ENCODE data around the gene HPSE2.

Gene HPSE2

DNA sequence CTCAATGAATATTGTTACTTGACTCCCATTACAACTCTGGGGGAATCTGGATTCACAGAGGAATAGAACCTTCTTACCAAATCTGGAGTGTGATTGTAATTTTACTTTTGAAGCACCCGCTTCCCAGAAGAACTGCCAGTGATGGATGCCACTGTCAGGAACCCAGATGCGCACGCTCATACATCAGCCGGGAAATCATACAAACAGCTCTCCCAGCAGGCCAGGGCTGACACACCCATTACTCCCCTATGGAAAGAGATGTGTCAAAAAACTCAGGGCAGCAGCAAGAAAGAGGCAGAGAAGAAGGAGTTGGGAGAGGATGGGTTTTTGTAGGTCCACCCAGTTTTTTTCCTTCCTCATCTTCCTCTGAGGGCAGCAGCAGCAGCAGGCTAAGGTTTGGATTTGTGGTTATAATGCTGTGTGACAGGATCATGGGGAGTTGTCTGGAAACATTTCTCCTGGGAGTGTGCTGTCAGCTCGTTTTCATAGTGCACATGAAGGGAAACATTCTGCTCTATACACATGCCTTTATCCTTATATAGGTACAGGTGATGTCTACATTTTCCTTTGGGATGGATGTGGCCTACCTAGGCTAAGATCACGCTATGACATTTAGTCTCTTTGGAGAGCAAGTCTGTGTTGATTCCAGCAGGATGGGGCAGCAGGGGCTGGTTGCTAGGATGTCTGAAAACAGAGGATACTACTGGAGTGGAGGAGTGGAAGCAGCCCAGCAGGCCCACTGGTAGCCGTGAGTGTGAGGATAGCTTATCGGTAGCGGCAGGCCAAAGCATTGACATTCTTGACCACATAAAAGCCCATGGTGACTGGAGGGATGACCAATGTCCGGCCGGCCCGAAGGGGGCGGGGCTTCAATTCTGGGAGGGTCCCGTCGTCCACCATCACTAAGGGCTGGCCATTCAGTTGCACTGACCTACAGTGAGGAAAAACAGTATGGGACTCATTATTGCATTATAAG lies 776.6 kb downstream of the HPSE2 start:
- no peaks in the 10 kb centered on the region for H3K79me1 ChIP-seq (ENCODE audit: low read length)
- H3K79me2 ChIP-seq (ENCODE audit: control insufficient read depth, insufficient read depth, low read length), result no peaks in the 10 kb centered on the region
- H3K56ac ChIP-seq (ENCODE audit: low read length), result no peak overlapping the region
- DNase-seq, result no peak
- no peak overlapping the region for H2BK15ac ChIP-seq (replicated peaks; ENCODE audit: low read depth)
- no peak overlapping the region for H3K4ac ChIP-seq (ENCODE audit: low read depth, low read length)
- no peak overlapping the region for H3K4me3 ChIP-seq (ENCODE audit: low read length)
- no peak overlapping the region for H2BK120ac ChIP-seq (ENCODE audit: low read depth, low read length)
- H2AK5ac ChIP-seq (ENCODE audit: low read length), result no peak overlapping the region
- no peak overlapping the region for H3K27ac ChIP-seq (ENCODE audit: low read depth, low read length)
- no peaks in the 10 kb centered on the region for H3K36me3 ChIP-seq (ENCODE audit: control insufficient read depth, insufficient read depth, low read length)
- H3K9ac ChIP-seq (ENCODE audit: low read length), result no peak overlapping the region
- no CpG with 5 or more reads among the region's 15 CpGs for WGBS (ENCODE audit: extremely low coverage, insufficient coverage, low lambda C conversion rate)
- H3K4me2 ChIP-seq (ENCODE audit: low read length), result no peak overlapping the region
- no peak overlapping the region for H3K23ac ChIP-seq (ENCODE audit: low read length)
- H2BK5ac ChIP-seq (ENCODE audit: low read length), result no peak overlapping the region
- H3K18ac ChIP-seq (ENCODE audit: low read length), result no peak overlapping the region
- no peaks in the 10 kb centered on the region for H3K4me1 ChIP-seq (ENCODE audit: control insufficient read depth, low read depth, low read length)
- H4K5ac ChIP-seq (ENCODE audit: low read length), result no peak overlapping the region
- H4K8ac ChIP-seq (ENCODE audit: low read depth, low read length), result no peak overlapping the region
- no peaks in the 10 kb centered on the region for H3K27me3 ChIP-seq (ENCODE audit: insufficient read depth, low read length, poor library complexity)

DNA sequence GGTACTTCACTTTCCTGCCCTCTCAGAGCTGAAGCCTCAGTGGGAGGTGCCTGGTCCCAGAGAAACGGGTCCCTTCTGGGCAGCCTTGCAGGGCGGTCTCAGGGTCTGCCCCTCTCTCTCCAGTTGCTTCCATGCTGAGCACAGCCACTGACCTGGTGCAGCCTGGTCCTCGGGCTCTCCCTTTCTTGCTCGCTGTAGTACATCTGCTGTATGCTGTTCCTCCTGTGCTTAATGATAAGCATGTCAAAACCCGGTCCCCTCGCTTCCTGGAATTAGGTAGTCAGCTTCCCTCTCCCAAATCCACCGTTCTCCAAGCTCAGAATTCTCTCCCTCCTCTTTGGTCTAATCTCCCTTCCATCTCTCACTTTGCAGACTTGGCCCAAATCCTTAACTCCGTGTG lies 777.9 kb downstream of the HPSE2 start:
- Histone ChIP-seq H3K4ac (ENCODE audit: low read depth, low read length) (no peak overlapping the region), H2BK120ac (ENCODE audit: low read depth, low read length) (no peak overlapping the region), H3K56ac (ENCODE audit: low read length) (no peak overlapping the region), H3K4me1 (ENCODE audit: control insufficient read depth, low read depth, low read length) (no peaks in the 10 kb centered on the region), H3K9ac (ENCODE audit: low read length) (no peak overlapping the region), H3K18ac (ENCODE audit: low read length) (no peak overlapping the region), H2BK15ac (replicated peaks; ENCODE audit: low read depth) (no peak overlapping the region), H4K8ac (ENCODE audit: low read depth, low read length) (no peak overlapping the region), H3K27me3 (ENCODE audit: insufficient read depth, low read length, poor library complexity) (no peaks in the 10 kb centered on the region), H3K79me1 (ENCODE audit: low read length) (no peaks in the 10 kb centered on the region), H3K23ac (ENCODE audit: low read length) (no peak overlapping the region), H2AK5ac (ENCODE audit: low read length) (no peak overlapping the region), H4K5ac (ENCODE audit: low read length) (no peak overlapping the region), H3K4me3 (ENCODE audit: low read length) (no peak overlapping the region), H2BK5ac (ENCODE audit: low read length) (no peak overlapping the region), H3K27ac (ENCODE audit: low read depth, low read length) (no peak overlapping the region), H3K79me2 (ENCODE audit: control insufficient read depth, insufficient read depth, low read length) (no peaks in the 10 kb centered on the region), H3K4me2 (ENCODE audit: low read length) (no peak overlapping the region), H3K36me3 (ENCODE audit: control insufficient read depth, insufficient read depth, low read length) (no peaks in the 10 kb centered on the region)
- WGBS (ENCODE audit: extremely low coverage, insufficient coverage, low lambda C conversion rate), result no CpG with 5 or more reads among the region's 8 CpGs
- DNase-seq, result no peak

DNA sequence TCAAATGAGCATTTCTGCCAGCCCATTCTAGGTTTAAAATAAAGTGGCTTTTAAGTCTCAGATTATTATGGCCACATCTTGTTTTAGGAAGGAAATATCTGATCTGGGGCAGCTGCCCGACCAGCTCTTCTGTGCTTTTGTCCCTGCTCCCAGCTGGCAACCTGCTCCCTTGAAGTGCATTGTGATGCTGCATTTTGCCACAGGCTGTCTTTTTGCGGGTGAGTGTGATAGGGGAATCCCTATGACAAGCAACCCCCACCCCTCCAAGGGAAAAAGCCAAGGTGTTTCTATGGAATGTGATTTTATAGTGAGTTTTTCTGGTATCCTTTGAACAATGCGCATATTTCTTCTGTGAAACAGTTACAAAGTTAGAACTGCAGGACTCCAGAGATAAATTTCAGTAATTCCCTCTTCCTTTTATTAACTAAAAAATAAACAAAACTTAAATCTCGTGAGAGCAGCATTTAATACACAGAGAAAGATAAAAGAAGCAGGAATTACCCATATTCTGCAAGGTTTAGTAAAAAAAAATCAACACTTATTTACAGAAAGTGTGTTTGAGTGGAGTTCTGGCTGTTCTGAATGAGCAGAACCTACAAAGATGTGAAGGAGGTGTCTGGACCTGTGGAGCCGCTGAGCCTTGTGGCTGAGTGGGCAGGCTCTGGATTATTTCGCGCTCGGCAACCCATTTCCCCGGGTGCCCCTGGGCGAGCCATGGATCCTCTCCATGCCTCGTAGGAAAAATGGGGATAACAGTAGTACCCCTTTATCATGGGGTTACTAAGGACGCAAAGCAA lies 778.8 kb downstream of the HPSE2 start:
- H3K56ac ChIP-seq (ENCODE audit: low read length), result no peak overlapping the region
- no peak overlapping the region for H3K27ac ChIP-seq (ENCODE audit: low read depth, low read length)
- H3K18ac ChIP-seq (ENCODE audit: low read length), result no peak overlapping the region
- H2BK15ac ChIP-seq (replicated peaks; ENCODE audit: low read depth), result no peak overlapping the region
- H3K36me3 ChIP-seq (ENCODE audit: control insufficient read depth, insufficient read depth, low read length), result no peaks in the 10 kb centered on the region
- WGBS (ENCODE audit: extremely low coverage, insufficient coverage, low lambda C conversion rate), result no CpG with 5 or more reads among the region's 12 CpGs
- no peaks in the 10 kb centered on the region for H3K27me3 ChIP-seq (ENCODE audit: insufficient read depth, low read length, poor library complexity)
- H3K23ac ChIP-seq (ENCODE audit: low read length), result no peak overlapping the region
- H3K4ac ChIP-seq (ENCODE audit: low read depth, low read length), result no peak overlapping the region
- no peak overlapping the region for H2AK5ac ChIP-seq (ENCODE audit: low read length)
- no peak for DNase-seq
- H4K8ac ChIP-seq (ENCODE audit: low read depth, low read length), result no peak overlapping the region
- H3K79me1 ChIP-seq (ENCODE audit: low read length), result no peaks in the 10 kb centered on the region
- H2BK120ac ChIP-seq (ENCODE audit: low read depth, low read length), result no peak overlapping the region
- no peak overlapping the region for H3K4me2 ChIP-seq (ENCODE audit: low read length)
- no peak overlapping the region for H2BK5ac ChIP-seq (ENCODE audit: low read length)
- no peak overlapping the region for H4K5ac ChIP-seq (ENCODE audit: low read length)
- no peaks in the 10 kb centered on the region for H3K4me1 ChIP-seq (ENCODE audit: control insufficient read depth, low read depth, low read length)
- no peak overlapping the region for H3K4me3 ChIP-seq (ENCODE audit: low read length)
- no peaks in the 10 kb centered on the region for H3K79me2 ChIP-seq (ENCODE audit: control insufficient read depth, insufficient read depth, low read length)
- no peak overlapping the region for H3K9ac ChIP-seq (ENCODE audit: low read length)

DNA sequence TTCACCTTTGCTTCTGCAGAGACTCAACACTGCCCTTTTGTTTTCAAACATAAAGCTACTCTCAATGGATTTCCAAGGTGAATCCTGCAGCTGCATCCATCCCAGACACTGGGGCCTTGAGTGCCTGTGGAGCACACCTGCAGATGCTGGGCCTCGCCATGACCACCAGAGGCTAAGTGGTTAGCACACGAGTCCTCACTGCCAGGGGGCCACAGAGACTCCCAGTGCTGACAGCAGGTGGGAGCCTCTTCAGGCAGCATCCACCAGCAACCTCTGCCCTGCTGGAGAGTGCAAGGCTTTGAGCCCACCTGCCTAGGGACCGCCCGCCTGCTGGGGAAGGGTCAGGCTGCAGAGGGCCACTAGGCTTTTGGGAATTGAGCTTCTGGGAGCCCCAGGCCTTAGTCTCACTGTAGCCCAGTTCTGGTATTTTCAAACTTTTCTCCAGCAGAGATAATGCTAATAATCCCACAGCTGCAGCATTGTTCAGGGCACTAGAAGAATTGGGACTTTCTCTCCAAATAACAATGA lies 779.5 kb downstream of the HPSE2 start:
- H3K23ac ChIP-seq (ENCODE audit: low read length), result no peak overlapping the region

DNA sequence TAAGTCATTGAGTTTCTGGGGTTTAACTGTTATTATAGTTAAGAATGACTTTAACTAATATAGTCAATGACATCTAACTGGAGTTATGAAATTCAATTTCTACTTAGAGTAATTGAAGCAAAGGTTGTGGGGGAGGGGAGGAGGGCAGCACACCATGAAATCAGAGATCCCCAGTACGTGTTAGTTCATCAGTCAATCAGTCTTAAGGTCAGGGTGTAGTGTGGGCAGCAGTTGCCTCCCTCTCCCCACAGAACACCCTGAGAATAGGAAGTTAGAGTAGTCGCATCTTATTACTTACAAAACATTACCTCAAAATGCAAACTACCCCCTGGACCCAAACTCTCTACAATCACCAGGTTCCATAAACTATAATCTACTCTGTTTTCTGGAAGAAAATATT lies 781.9 kb downstream of the HPSE2 start:
- Histone ChIP-seq H3K79me1 (ENCODE audit: low read length) (no peaks in the 10 kb centered on the region), H4K8ac (ENCODE audit: low read depth, low read length) (no peak overlapping the region), H3K4ac (ENCODE audit: low read depth, low read length) (no peak overlapping the region), H3K79me2 (ENCODE audit: control insufficient read depth, insufficient read depth, low read length) (no peaks in the 10 kb centered on the region), H2BK120ac (ENCODE audit: low read depth, low read length) (no peak overlapping the region), H3K27me3 (ENCODE audit: insufficient read depth, low read length, poor library complexity) (no peaks in the 10 kb centered on the region), H2BK15ac (replicated peaks; ENCODE audit: low read depth) (no peak overlapping the region), H3K4me1 (ENCODE audit: control insufficient read depth, low read depth, low read length) (no peaks in the 10 kb centered on the region), H3K18ac (ENCODE audit: low read length) (no peak overlapping the region), H3K4me2 (ENCODE audit: low read length) (no peak overlapping the region), H3K27ac (ENCODE audit: low read depth, low read length) (no peak overlapping the region), H3K23ac (ENCODE audit: low read length) (no peak overlapping the region), H3K9ac (ENCODE audit: low read length) (no peak overlapping the region), H4K5ac (ENCODE audit: low read length) (no peak overlapping the region), H3K56ac (ENCODE audit: low read length) (no peak overlapping the region), H2BK5ac (ENCODE audit: low read length) (no peak overlapping the region), H3K4me3 (ENCODE audit: low read length) (no peak overlapping the region), H2AK5ac (ENCODE audit: low read length) (no peak overlapping the region), H3K36me3 (ENCODE audit: control insufficient read depth, insufficient read depth, low read length) (no peaks in the 10 kb centered on the region)
- DNase-seq, result no peak
- no CpG with 5 or more reads among the region's 2 CpGs for WGBS (ENCODE audit: extremely low coverage, insufficient coverage, low lambda C conversion rate)

More for the DNA sequence above, 779.5 kb downstream of the HPSE2 start:
- Histone ChIP-seq H3K4me2 (ENCODE audit: low read length) (no peak overlapping the region), H3K79me1 (ENCODE audit: low read length) (no peaks in the 10 kb centered on the region), H3K9ac (ENCODE audit: low read length) (no peak overlapping the region), H3K18ac (ENCODE audit: low read length) (no peak overlapping the region), H2BK120ac (ENCODE audit: low read depth, low read length) (no peak overlapping the region), H2BK15ac (replicated peaks; ENCODE audit: low read depth) (no peak overlapping the region), H3K27ac (ENCODE audit: low read depth, low read length) (no peak overlapping the region), H3K4ac (ENCODE audit: low read depth, low read length) (no peak overlapping the region), H4K8ac (ENCODE audit: low read depth, low read length) (no peak overlapping the region), H3K27me3 (ENCODE audit: insufficient read depth, low read length, poor library complexity) (no peaks in the 10 kb centered on the region), H3K56ac (ENCODE audit: low read length) (no peak overlapping the region), H3K4me1 (ENCODE audit: control insufficient read depth, low read depth, low read length) (no peaks in the 10 kb centered on the region), H3K4me3 (ENCODE audit: low read length) (no peak overlapping the region), H3K79me2 (ENCODE audit: control insufficient read depth, insufficient read depth, low read length) (no peaks in the 10 kb centered on the region), H2BK5ac (ENCODE audit: low read length) (no peak overlapping the region), H2AK5ac (ENCODE audit: low read length) (no peak overlapping the region), H4K5ac (ENCODE audit: low read length) (no peak overlapping the region), H3K36me3 (ENCODE audit: control insufficient read depth, insufficient read depth, low read length) (no peaks in the 10 kb centered on the region)
- DNase-seq, result no peak
- WGBS (ENCODE audit: extremely low coverage, insufficient coverage, low lambda C conversion rate), result no CpG with 5 or more reads among the region's 4 CpGs

Measured in mesendoderm (in vitro differentiated cells).